Upper lobe of left lung (tissue), 6 donors: ENCODE results near the gene KPNA5. TPM values are rescaled to one million over a fixed set of nuclear protein-coding genes. Genes with fewer than 3 reads are reported as not detected.
"Not testable (repeated sequence)": the region's sequence is repeated elsewhere in the genome, so short reads cannot be mapped to it uniquely, and the experiment has no call there.

Source experiments
- ATAC-seq, 2 donors: fragments of 200-7000 bp; cut with Tn5 transposase; one replicate each; pipeline ENCODE4 v1.9.1; 2022; ENCODE audit warnings: mild to moderate bottlenecking in 2 of 2, moderate library complexity in 2 of 2; ENCODE audit not compliant: low FRiP score in 2 of 2
- DNase-seq, 2 donors: peaks; one replicate each; pipeline ENCODE4 v3.0.0-alpha.2; 2019 to 2020
- H3K27ac ChIP-seq, 4 donors: fragments of 200-600 bp; sonication (generic); one replicate each; pipeline ENCODE4 v1.5.1; 2016 to 2019
- H3K27me3 ChIP-seq, 4 donors: fragments of 200-600 bp; sonication (generic); one replicate each; pipeline ENCODE4 v1.5.1; 2017 to 2019
- H3K36me3 ChIP-seq, 4 donors: fragments of 200-600 bp; sonication (generic); one replicate each; pipeline ENCODE4 v1.5.1; 2016 to 2019
- H3K4me1 ChIP-seq, 4 donors: fragments of 200-600 bp; sonication (generic); one replicate each; pipeline ENCODE4 v1.5.1; 2018 to 2019
- H3K4me3 ChIP-seq, 4 donors: fragments of 200-600 bp; sonication (generic); one replicate each; pipeline ENCODE4 v1.5.1; 2017 to 2019; ENCODE audit warnings: mild to moderate bottlenecking in 2 of 4, moderate library complexity in 1 of 4
- H3K9me3 ChIP-seq, 4 donors: fragments of 200-600 bp; sonication (generic); one replicate each; pipeline ENCODE4 v1.5.1; 2018 to 2019
- CTCF ChIP-seq, 6 experiments: fragments of 450-650 bp in 4 of 6; fragments of 200-600 bp in 2 of 6; sonication (generic) in 2 of 6; IDR thresholded peaks; one replicate each; pipeline ENCODE4 v1.5.1; 2016 to 2019; ENCODE audit warnings: antibody characterized with exemption in 6 of 6
- EP300 ChIP-seq, 4 donors: sonication (generic); formaldehyde crosslinking; IDR thresholded peaks; one replicate each; pipeline ENCODE4 v1.5.1; 2017; ENCODE audit warnings: antibody characterized with exemption in 4 of 4, control low read depth in 2 of 4
- POLR2A ChIP-seq, 4 donors: fragments of 450-650 bp; IDR thresholded peaks; one replicate each; pipeline ENCODE4 v1.5.1; 2016 to 2017; ENCODE audit warnings: antibody characterized with exemption in 4 of 4, mild to moderate bottlenecking in 2 of 4
- POLR2AphosphoS5 ChIP-seq, 2 donors: sonication (generic); formaldehyde crosslinking; IDR thresholded peaks; one replicate each; pipeline ENCODE4 v1.5.1; 2017; ENCODE audit warnings: antibody characterized with exemption in 2 of 2
- WGBS, 2 donors: methylation state at CpG; one replicate each; pipeline ENCODE4 v1.1.5; 2017 to 2018; 5-methylcytosine and 5-hydroxymethylcytosine counted together
- total RNA-seq, 6 donors: library from RNA; depleted of rRNA in 4 of 6; stranded (reverse); fragments of >200 nt in 4 of 6; gene quantifications; one replicate each; pipeline versions ENCODE4 v1.1.0 to v1.2.1, GENCODE V29; 2016 to 2021
- donor health status: DM: no; HTN: no; CAD: no; lungs with moderate emphysema.
- donor health status: DM: no; HTN: yes; CAD: no; lungs with severe emphysema.

KPNA5 gene
- total RNA-seq, 6 donors from 2014 or later = 3.1 to 20.1 (median 9.2) TPM

- Histone ChIP-seq H3K9me3 (no peaks in the 10 kb centered on the region), H3K4me1 (peaks cover 0 to 13% (median 5%) of the 10 kb centered on the region in 4 donors), H3K27me3 (no peaks in the 10 kb centered on the region), H3K4me3 (no peak overlapping the region), H3K27ac (no peak overlapping the region), H3K36me3 (peaks cover 0 to 19% (median 3%) of the 10 kb centered on the region in 4 donors)
- TF ChIP-seq POLR2A (IDR thresholded peaks at IDR 0.05) (no peak), EP300 (IDR thresholded peaks at IDR 0.05) (no peak), CTCF (IDR thresholded peaks at IDR 0.05) (no peak), POLR2AphosphoS5 (IDR thresholded peaks at IDR 0.05) (no peak)
- no peak for ATAC-seq
- no peak for DNase-seq
These were observed 16.5 kb downstream of the KPNA5 start for GRCh38 chr6:116697480-116697879.

GRCh38 chr6:116703888-116704287, 22.9 kb downstream of the KPNA5 start:
- not testable (repeated sequence) for H3K27ac ChIP-seq, ATAC-seq, H3K9me3 ChIP-seq, H3K4me1 ChIP-seq, DNase-seq, H3K4me3 ChIP-seq, H3K27me3 ChIP-seq
- 100% methylated on average over 1 of the region's 1 CpG for WGBS, 2 donors
- H3K36me3 ChIP-seq = peaks cover 6 to 54% (median 19%) of the 10 kb centered on the region in 4 donors

GRCh38 chr6:116705917-116706316, 24.9 kb downstream of the KPNA5 start:
- no peak for TF ChIP-seq POLR2A (IDR thresholded peaks at IDR 0.05)
- no peak for TF ChIP-seq POLR2AphosphoS5 (IDR thresholded peaks at IDR 0.05)
- no peak for TF ChIP-seq CTCF (IDR thresholded peaks at IDR 0.05)
- TF ChIP-seq EP300 (IDR thresholded peaks at IDR 0.05) = no peak
- Histone ChIP-seq H3K36me3 (peaks cover 6 to 49% (median 19%) of the 10 kb centered on the region in 4 donors), H3K27ac (no peak overlapping the region), H3K9me3 (no peaks in the 10 kb centered on the region), H3K4me1 (no peaks in the 10 kb centered on the region), H3K4me3 (no peak overlapping the region), H3K27me3 (no peaks in the 10 kb centered on the region)
- WGBS, 2 donors = 83 to 91% methylated on average over 1 of the region's 1 CpG
- no peak for ATAC-seq
- DNase-seq = no peak

GRCh38 chr6:116714296-116714695, 33.3 kb downstream of the KPNA5 start:
- H3K27me3 ChIP-seq = no peaks in the 10 kb centered on the region
- H3K4me3 ChIP-seq = no peak overlapping the region
- H3K27ac ChIP-seq = no peak overlapping the region
- H3K9me3 ChIP-seq = no peaks in the 10 kb centered on the region
- no peak for TF ChIP-seq POLR2A (IDR thresholded peaks at IDR 0.05)
- no peak for TF ChIP-seq EP300 (IDR thresholded peaks at IDR 0.05)
- TF ChIP-seq POLR2AphosphoS5 (IDR thresholded peaks at IDR 0.05) = no peak
- no peak for TF ChIP-seq CTCF (IDR thresholded peaks at IDR 0.05)
- ATAC-seq = no peak
- no peak for DNase-seq
- peaks cover 0 to 50% (median 16%) of the 10 kb centered on the region in 4 donors for H3K36me3 ChIP-seq
- H3K4me1 ChIP-seq = no peaks in the 10 kb centered on the region
- WGBS, 2 donors = 92 to 95% methylated on average over 1 of the region's 1 CpG

GRCh38 chr6:116714761-116715160, 33.8 kb downstream of the KPNA5 start:
- Histone ChIP-seq H3K27me3 (no peaks in the 10 kb centered on the region), H3K27ac (no peak overlapping the region), H3K36me3 (peaks cover 0 to 54% (median 19%) of the 10 kb centered on the region in 4 donors), H3K9me3 (no peaks in the 10 kb centered on the region), H3K4me1 (no peaks in the 10 kb centered on the region), H3K4me3 (no peak overlapping the region)
- WGBS, 2 donors = 86 to 89% methylated on average over 2 of the region's 2 CpGs
- DNase-seq (no peak), ATAC-seq (no peak)
- no peak for TF ChIP-seq EP300 (IDR thresholded peaks at IDR 0.05)
- no peak for TF ChIP-seq CTCF (IDR thresholded peaks at IDR 0.05)
- TF ChIP-seq POLR2AphosphoS5 (IDR thresholded peaks at IDR 0.05) = no peak
- no peak for TF ChIP-seq POLR2A (IDR thresholded peaks at IDR 0.05)
